Stimulated activated CD4-positive, alpha-beta T cell treated with anti-CD3 and anti-CD28 coated beads, Interleukin-4, amount 100 ng/mL, for 24 hours (primary cell): ENCODE measurements around the gene RNF151.
"Not testable (repeated sequence)": the region's sequence is repeated elsewhere in the genome, so short reads cannot be mapped to it uniquely, and the experiment has no call there.

ENCODE experiments used
- DNase-seq: peaks from one replicate; pipeline ENCODE4 v3.0.0-alpha.2; 2020

RNF151 gene, protein sequence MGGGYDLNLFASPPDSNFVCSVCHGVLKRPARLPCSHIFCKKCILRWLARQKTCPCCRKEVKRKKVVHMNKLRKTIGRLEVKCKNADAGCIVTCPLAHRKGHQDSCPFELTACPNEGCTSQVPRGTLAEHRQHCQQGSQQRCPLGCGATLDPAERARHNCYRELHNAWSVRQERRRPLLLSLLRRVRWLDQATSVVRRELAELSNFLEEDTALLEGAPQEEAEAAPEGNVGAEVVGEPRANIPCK

DNA sequence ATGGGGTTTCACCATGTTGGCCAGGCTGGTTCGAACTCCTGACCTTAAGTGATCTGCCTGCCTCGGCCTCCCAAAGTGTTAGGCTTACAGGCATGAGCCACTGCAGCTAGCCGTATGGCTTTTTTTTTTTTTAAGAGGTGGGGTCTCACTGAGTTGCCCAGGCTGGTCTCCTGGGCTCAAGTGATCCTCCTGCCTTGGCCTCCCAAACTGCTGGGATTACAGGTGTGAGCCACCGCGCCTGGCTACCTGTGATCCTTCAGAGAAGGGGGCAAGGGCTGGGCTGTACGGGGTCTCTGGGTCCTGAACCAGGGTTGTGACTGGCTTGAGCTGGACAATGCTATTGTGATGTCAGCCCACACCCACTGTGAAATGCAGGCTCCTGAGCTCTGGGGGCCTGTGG, at the start of gene RNF151:
Gene RNF151, plus strand, starts transcription at position 397 of the 400 bp plus-strand sequence. CDS start 26 bp downstream, outside the sequence.
- DNase-seq = no peak

DNA sequence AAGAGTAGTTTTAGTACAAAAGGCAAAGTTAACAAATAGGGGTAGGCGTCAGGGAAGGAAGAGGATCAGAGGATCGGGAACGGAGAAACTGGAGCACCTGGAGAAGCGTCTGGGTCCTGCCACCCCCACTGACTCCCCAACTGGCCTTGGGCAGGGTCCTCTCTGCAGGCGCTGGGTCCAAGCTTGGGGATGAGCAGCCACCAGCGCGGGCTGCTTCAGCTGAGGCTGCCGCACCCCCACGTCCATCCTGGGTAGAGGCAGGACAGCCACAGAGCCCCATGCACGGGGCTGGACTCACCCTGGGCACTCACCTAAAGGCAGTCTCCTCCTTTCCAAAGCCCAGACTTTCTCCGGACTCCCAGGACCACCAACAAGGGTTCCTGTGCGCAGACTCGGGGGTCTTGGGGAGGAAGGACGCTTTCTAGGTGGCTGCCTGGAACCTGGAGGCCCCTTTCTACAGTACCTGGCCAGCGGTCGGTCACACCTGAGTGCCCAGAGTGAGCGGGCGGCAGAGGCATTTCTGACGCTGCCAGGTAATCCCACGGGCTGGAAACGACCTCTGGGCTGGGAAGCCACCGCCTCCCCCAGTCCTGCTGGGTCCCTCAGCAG, 49.5 kb upstream of the RNF151 start:
- no peak for DNase-seq

DNA sequence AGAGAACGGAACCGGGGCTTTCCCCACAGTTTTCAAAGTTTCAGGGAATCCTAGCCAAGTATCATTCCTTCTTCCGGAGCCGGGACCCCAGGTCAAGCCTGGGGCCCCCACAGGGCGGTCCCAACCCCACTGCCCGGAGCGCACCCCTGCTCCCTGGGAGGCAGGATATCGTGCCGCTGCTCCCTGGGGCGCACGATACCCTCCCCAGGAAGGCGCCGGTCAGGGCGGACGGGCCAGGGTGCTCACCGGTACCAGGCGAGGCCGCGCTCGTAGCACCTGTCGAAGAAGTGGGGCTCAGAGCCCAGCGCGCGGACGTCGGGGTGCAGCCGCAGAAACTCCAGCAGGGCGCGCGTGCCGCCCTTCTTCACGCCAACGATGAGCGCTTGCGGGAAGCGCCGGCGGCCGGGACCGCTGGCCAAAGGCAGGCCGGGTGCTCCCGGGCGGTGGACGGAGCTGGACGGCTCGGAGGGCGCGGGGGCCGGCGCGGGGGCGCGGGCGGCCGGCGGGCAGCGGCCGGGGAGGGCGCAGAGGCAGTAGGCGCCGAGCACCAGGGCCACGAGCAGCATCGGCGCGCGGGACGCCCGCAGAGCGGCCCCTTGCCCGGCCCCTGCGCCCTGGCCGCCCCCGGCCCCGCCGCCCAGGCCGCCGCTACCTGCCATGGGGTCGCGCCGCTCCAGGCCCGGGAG, 48.8 kb upstream of the RNF151 start:
- DNase-seq = no peak

DNA sequence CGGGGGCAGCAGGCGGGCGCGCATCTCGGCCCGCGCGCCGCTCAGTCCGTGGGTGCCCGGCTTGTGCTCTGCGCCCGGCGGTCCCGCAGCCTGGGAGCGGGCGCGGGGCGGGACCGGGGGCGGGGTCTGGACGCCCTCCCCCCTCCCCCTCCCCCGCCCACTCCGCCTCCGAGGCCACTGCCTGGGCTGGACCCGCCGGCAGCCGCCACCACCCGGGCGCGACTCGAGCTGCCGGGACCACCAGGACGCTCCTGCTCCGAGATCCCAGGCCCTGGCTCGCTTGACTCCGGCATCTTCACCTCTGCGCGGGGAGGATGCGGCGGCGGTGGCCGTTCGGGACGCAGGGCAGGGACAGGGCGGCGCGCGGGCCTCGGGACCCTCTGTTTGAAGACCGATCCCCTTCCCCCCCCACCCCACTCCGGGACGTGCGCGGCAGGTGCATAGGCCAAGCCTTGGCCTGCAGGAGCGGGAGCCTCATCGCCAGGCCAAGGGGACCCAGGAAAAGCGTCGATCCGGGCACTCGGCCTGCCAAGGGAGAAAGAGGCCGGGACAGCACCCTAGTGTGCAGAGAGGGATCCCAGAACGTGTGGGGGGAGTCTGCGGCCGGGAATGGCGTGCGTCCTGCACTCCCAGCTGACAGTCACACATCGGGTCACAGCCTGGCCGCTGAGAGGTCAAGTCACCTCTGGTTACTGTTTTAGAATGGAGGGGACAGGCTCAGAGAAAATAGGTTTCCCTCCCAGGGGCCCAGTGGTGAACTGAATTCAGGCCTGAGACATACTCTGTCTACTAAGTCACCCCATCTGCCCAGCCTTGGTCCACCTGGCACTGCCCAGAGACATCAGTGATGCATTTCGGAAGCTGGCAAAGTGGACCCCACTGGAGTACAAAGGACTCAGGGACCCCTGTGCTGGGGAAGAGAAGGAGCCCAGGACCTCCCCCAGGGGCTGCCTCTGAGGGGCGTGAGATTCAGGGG, 48.0 kb upstream of the RNF151 start, which contains the start of gene HS3ST6:
Gene HS3ST6, minus strand, starts transcription at position 65 of the 976 bp plus-strand sequence. CDS start 92 bp downstream, outside the sequence.
- DNase-seq = no peak

DNA sequence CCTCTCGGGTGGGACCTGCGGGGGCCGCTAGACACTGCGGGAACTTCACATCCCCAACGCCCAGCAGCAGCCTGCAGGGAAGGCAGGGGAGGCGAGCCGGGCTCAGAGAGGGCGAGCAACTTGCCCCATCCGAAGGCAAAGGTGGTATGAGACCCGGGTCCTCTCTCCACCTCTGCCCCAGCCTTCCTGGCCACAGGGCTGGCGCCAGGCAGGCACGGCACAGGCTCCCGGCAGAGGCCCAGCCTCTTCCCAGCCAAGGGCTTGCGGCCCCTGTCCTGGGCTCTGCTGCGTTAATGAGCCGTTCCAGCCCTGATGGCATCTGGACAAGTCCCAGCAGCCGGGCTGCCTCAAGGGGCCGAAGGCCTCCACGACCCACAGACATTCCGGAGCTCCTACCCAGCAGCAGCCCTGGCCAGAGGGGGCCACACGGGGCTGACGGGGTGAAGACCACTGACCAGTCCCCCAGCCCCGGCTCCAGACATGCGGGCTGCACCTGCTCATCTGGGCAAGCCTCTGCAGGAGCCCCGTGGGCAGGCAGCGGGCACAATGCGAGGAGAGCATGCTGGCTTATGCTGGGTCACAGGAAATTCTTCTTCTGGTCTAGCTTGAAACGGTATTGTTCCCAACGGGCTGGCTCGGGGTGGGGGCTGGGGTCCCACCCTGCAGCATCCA, 47.2 kb upstream of the RNF151 start:
- DNase-seq = no peak

DNA sequence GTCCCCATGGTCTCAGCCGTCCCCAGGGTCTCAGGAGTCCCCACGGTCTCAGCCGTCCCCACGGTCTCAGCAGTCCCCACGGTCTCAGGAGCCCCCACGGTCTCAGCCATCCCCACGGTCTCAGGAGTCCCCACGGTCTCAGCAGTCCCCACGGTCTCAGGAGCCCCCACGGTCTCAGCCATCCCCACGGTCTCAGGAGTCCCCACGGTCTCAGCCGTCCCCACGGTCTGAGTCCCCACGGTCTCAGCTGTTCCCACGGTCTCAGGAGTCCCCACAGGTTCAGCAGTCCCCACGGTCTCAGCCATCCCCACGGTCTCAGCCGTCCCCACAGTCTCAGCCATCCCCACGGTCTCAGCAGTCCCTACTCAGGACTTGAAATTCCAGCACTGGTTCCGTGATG, 46.5 kb upstream of the RNF151 start:
- DNase-seq = not testable (repeated sequence)

DNA sequence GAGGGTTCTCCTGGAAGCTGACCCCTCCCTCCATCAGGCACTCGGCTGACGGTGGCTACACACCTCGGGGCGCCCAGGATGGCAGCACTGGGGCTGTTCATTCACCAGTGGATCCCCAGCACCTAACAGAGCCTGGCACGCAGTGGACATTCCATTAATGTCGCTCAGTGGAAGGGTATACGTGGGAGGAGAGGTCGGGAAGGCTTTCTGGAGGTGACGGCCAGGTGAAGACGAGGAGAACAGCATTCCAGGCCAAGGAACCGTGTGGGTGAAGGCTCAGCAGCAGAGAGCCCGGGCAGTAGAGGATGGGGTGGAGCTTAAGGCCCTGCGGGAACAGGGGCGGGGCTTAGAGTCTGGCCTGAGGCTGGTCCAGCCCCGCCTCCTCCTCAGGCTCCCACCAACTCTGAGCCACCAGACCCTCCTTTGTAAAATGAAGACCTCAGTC, 45.9 kb upstream of the RNF151 start:
- no peak for DNase-seq

DNA sequence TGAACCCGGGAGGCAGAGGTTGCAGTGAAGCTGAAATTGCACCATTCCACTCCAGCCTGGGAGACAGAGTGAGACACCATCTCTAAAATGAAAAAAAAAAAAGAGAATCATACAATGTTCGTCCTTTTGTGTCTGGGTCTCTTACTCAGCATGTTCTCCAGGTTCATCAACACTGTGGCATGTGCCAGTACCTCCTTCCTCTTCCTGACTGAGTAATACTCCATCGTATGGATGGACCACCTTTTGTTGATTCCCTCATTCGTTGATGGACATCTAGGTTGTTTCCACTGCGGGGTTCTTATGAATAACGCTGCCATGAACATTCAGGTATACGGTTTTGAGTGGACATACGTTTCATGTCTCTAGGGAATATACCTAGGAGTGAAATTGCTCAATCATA, 44.3 kb upstream of the RNF151 start:
- no peak for DNase-seq

DNA sequence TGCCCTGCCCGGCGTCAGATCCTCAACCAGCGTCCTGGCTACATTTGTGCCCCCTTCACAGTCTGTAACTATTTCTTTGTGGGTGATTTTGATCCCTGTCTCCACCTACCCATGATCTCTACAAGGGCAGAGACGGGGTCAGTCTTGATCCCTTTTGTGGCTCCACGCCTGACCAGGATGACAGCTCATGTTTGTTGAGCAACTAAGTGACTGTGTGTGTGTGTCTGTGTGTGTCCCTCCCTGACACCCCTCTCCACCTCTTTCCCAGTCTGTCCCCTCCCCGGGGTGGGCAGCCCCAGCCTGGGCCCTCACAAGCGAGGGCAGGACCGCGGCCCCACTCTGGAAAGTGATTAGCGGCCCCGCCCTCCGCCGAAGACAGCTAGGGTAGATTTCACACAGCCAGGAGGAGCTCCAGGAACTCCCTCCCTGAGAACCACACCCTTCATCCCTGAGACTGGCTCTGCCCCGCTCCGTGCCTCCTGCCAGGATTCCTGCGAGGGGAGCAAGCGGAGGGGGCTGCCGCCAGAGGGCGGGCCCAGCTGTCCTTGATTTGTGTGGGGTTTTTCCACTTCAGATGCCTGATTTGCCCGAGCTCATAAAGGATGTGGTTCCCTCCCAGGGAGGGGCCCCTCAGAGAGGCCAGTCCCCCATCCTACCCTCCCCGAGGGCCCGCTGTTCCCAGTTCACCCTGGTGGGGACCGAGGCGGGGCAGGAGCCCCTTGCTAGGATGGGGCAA, 43.2 kb upstream of the RNF151 start:
- no peak for DNase-seq

DNA sequence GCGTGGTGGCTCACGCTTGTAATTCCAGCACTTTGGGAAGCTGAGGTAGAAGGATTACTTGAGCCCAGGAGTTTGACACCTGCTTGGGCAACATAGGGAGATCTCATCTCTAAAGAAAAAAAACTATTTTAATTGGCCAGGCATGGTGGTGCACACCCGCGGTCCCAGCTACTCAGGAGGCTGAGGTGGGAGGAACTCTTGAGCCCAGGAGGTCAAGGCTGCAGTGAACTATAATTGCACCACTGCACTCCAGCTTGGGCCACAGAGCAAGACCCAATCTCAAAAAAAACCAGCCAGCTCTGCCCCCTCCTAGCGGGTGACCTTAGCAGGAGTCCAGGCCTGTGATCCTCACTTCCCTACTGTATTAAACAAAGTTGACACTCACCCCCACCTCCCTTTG, 42.6 kb upstream of the RNF151 start:
- DNase-seq = no peak

DNA sequence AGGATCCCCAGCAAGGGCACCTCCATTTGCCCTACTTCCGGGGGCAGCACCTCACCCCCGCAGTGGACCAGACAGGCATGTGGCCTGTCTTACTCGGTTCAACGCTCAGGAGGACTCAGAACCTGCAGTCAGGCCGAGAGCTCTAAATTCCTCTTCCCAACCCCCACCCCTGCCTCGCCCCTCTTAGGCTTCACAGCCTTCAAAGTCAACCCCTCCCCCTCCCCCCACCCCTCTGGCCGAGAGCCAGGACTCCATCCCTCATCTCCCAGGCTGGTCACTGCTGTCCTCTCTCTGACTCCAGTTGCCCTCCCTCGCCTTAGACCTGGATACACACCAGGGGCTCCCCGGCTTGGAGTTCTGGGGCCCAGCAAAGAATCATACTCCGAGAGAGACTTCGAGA, 40.4 kb upstream of the RNF151 start:
- no peak for DNase-seq

DNA sequence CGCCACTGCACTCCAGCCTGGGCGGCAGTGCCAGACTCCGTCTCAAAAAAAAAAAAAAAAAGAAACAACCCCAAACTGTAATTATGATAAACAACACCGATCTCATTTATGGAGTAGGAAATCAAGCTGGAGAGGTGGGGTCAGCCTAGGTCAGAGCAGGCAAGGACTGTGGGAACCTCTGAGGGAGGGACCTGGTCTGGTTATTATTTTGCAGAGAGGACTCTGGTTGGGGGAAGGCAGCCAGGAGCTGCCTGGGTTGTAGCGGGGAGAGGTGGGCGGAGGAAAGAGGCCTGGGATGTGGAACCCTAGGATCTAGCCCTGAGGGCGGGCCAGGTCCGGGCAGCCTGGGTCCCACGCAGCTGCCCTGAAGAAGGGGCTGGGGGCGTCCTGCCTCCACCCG, 37.6 kb upstream of the RNF151 start:
- DNase-seq = no peak

DNA sequence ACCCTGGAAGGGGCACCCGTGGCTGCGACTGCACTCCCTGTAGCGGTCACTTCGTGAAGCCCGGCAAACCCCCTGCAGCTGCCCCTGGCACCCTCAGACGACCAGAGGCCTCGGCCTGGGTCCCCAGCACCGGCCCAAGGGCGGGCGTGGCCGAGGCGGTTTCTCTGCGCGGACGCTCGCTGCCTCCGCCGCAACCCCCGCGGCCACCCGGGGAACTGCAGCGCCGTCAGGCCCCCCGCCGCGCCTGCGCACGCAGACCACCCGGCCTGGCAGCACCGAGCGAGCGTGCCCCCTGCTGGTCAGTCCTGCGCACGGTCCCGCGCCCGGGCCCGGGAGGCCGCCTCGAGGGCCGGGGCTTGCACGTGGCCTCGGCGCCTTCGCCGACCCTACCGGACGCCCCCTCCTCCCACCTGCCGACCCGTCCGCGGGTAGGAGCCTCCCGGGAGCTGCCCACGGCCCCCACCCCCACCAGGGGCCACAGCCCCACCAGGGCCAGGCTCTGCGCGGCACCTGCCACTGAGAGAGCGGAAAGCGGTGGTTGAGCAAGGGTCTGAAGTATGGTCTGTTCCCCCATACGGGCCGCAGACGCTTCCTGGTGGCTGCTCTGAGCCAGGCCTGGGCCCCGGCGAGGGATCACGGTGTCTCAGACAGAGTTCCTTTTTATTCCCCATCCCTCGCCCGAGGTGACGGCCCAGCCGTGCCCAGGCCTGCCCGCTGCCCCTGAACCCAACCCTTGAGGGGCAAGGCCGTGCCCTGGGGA, 36.9 kb upstream of the RNF151 start:
- peak; percentile 92 for DNase-seq

DNA sequence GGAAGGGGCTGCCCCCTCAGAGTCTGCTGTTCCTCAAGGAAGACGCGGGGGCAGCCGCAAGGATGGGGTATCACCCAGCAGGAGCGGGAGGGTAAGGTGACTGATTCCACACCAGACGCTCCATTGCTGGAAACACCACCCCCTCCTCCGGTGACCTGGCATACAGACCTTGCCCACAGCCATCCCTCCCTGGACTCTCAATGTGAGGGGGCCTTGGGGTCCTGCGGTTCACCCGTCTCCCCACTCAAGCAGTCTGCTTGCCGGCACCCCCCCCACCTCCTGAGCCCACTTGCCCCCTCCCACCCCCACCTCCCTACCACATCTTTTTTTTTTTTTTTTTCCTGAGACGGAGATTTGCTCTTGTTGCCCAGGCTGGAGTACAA, 36.3 kb upstream of the RNF151 start:
- no peak for DNase-seq

DNA sequence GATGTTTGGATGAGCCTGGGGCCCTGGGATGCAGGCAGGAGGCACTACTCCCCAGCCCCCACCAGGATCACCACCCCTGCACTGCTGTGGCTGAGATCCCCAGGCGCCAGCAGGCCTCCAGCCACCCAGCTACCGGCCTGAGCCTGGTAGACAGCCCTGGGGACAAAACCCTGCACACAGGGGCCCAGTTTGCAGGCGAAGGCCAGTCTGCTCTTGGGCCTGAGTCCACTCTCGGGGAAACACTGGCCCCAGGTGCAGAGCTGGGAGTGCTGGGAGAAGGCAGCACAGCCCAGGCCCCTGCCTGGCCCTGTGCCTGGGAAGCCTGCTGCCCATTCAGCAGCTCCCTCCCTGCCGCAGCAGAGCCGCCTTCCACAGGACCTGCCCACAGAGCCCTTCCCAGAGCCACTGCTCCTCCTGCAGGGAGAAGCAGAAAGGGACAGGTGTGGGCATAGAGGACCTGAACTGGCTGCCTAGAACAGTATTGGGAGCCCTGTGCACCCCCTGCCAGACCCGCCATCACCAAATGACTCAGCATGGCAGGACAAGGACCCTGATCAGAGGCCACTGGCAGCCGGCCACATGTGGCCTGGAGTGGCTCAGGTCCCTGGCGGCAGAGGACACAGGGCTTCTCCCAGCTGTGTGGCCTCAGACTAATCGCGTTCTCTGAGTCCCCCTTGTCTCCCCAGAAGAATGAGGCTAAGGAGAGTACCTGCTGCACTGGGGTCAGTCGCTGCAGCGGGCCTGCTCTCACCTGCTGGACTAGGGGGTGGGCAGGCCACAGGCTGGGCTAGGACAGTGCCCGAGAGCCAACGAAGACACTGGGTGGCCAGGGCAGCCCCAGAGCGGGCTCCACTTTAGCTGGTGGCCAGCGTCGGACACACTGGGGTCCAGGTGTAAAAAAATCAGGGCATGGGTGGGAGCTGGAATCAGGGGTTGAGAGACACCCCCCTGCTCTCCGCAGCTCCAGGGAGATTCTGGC, 34.3 kb upstream of the RNF151 start:
- no peak for DNase-seq

DNA sequence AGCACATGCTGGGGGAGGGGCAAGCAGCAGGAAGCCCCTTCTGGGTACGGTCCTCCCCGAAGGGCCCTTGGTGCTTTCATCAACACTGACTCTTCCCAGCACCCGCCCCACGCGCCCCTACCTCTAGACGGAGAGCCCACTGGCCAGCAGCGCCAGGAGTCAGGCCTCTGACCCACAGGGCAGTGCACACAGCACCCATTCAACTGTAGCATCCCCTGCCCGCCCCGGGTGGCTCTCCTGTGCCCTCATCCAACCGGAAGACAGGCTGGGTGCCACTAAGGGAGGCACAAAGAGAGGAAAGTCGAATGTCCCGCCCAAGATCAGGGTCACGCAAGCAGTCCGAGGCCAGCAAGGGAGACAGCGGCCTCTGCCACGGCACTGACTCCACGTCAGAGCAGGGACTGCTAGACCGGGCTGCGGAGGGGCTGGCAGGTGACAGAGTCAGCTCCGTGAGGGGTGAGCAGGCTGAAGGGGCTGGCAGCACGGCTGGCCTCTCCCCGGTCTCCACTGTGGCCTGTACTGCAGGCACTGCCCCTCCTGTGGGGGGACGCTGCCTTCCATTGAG, 33.5 kb upstream of the RNF151 start:
- DNase-seq = no peak

DNA sequence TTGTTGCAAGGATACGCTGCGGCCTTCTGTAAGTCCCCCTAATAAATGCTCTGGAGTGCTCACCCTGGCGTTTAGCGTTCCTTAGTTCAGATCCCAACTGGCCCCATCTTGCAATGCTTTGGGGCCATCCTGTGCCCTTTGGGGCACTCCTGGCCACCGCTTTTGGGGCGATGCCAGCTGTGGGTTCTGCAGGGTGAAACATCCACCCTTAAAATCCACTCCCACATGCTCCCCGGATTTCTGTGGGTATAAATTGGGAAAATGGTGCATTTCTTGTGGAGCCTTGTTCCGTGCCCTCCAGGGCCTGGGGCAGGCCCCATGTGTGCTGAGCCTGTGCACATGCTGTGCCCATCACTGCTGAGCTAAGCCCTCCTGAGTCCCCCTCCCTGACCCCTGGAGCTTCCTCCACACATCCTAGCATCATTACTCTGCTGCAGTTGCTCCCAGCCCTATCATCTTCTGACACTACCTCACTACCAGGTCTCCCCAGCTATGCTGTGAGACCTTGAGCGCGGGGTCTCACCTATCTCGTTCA, 29.6 kb upstream of the RNF151 start:
- no peak for DNase-seq

DNA sequence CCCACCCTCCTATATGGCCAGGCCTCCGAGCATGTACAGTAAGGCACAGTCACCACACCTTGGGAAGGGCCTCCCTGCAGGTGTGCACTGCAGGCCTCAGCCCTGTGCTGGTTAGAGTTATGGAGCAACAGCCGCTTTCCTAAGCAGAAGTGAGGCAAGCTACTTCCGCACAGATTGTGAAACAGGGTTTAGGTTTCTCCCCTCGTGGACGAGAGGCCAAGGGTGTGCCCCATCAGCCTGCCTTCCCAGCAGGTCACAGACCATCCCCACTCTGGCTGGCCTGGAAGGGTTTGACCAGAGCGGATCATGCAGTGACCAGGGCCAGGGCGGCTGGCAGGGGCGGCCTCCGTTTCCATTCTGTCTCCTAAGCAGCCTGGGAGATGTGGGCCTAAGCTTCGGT, 28.3 kb upstream of the RNF151 start:
- no peak for DNase-seq

DNA sequence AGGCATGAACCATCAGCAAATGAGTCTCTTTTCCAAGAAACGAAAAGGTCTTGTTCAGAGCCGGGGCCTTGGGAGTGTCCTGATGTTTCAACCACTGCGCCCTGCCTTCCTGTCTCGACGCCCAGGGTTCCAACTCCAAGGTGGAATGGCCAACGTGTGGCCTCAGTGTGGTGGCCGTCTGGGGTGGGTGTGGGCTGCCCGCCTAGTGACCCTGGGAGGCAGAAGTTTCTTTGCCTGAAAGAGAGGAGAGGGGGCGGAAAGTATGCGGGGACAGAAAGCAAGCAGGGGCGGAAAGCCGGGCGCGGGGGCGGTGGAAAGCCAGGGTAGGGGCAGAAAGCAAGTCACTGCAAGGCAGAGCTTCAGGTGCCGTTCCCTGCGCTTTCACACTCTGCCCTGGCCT, 27.7 kb upstream of the RNF151 start:
- no peak for DNase-seq
